CD4-positive, CD25-positive, alpha-beta regulatory T cell (primary cell): ENCODE data around the gene PTBP1. TPM values are rescaled to one million over a fixed set of nuclear protein-coding genes. Genes with fewer than 3 reads are reported as not detected.

Experiments used
- ATAC-seq, 2 donors: fragments of 150-1000 bp; cut with Tn5 transposase; one replicate each; pipeline ENCODE4 v1.10.0; 2021; ENCODE audit warnings: low read depth in 2 of 2, moderate number of reproducible peaks in 2 of 2, moderate library complexity in 1 of 2
- DNase-seq, 3 donors: peaks; one replicate each; pipeline versions ENCODE4 v3.0.0 to v3.0.0-alpha.2; 2012 to 2022; ENCODE audit warnings: mixed read lengths in 1 of 3
- H3K27ac ChIP-seq: one replicate; pipeline ENCODE4 v1.7.0; 2013; ENCODE audit warnings: mild to moderate bottlenecking, low read length; ENCODE audit not compliant: insufficient read depth, poor library complexity, severe bottlenecking
- H3K27me3 ChIP-seq: one replicate; pipeline ENCODE4 v1.7.0; 2013; ENCODE audit warnings: low read length; ENCODE audit not compliant: control insufficient read depth, insufficient read depth
- H3K36me3 ChIP-seq: one replicate; pipeline ENCODE4 v1.7.0; 2013; ENCODE audit warnings: mild to moderate bottlenecking, low read length, moderate library complexity; ENCODE audit not compliant: control insufficient read depth, insufficient read depth
- H3K4me1 ChIP-seq: 2 replicates; pipeline ENCODE4 v1.7.0; 2013; ENCODE audit warnings: mild to moderate bottlenecking, low read length; ENCODE audit not compliant: insufficient read depth, control insufficient read depth, poor library complexity, severe bottlenecking
- H3K4me3 ChIP-seq: one replicate; pipeline ENCODE4 v1.7.0; 2013; ENCODE audit warnings: low read depth, mild to moderate bottlenecking, low read length, moderate library complexity
- H3K9me3 ChIP-seq, 2 experiments: 1 replicate in 1 of 2; 2 replicates in 1 of 2; pipeline ENCODE4 v1.7.0; 2013; ENCODE audit warnings: low read length in 2 of 2, mild to moderate bottlenecking in 1 of 2, moderate library complexity in 1 of 2; ENCODE audit not compliant: control insufficient read depth in 2 of 2
- H3K27ac Mint-ChIP-seq, 3 donors: one replicate each; pipeline ENCODE4 v1.8.0; 2020 to 2022; ENCODE audit warnings: mild to moderate bottlenecking in 3 of 3, mixed read lengths in 3 of 3, moderate library complexity in 2 of 3
- H3K27me3 Mint-ChIP-seq: one replicate; pipeline ENCODE4 v1.8.0; 2022; ENCODE audit warnings: mild to moderate bottlenecking, mixed read lengths
- H3K36me3 Mint-ChIP-seq: one replicate; pipeline ENCODE4 v1.8.0; 2020; ENCODE audit warnings: mixed read lengths
- H3K4me1 Mint-ChIP-seq, 4 donors: one replicate each; pipeline ENCODE4 v1.8.0; 2020 to 2022; ENCODE audit warnings: mixed read lengths in 4 of 4, mild to moderate bottlenecking in 1 of 4
- H3K4me3 Mint-ChIP-seq, 4 donors: one replicate each; pipeline ENCODE4 v1.8.0; 2020 to 2022; ENCODE audit warnings: mild to moderate bottlenecking in 4 of 4, mixed read lengths in 4 of 4, moderate library complexity in 3 of 4
- H3K9me3 Mint-ChIP-seq, 7 donors: one replicate each; pipeline ENCODE4 v1.8.0; 2020 to 2022; ENCODE audit warnings: mixed read lengths in 7 of 7, mild to moderate bottlenecking in 3 of 7, moderate library complexity in 2 of 7
- polyA plus RNA-seq, 4 donors: library from polyadenylated mRNA; unstranded; fragments of 300-500 nt; fragmentation: Illumina TruSeq; gene quantifications; one replicate each; pipeline ENCODE4 v1.2.3, GENCODE V29; 2021
- total RNA-seq: library from RNA; stranded (reverse); gene quantifications from one replicate; pipeline ENCODE4 v1.2.3, GENCODE V29; 2022

The PTBP1 gene
- total and polyA plus RNA-seq, 5 donors from 2014 or later: 108 to 308 (median 132) TPM

DNA sequence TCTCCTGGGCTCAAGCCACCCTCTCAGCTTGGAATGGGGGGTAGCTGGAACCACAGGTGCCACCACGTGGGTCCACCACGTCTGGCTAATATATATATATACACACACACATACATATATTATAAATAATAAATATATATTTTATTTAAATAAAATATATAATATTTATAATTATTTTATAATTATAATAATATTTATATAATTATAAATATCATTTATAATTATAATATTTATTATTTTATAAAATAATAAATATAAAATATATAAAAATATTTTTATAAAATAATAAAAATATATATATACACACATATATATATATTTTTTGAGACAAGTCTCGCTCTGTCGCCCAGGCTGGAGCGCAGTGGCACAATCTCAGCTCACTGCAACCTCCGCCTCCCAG is 57.3 kb downstream of the PTBP1 start:
- Mint-ChIP-seq H3K4me3 (no peak overlapping the region), H3K27ac (no peak overlapping the region), H3K4me1 (peaks cover 0 to 9% (median 1%) of the 10 kb centered on the region in 4 donors), H3K9me3 (peaks cover 0 to 2% (median 0%) of the 10 kb centered on the region in 7 donors), H3K36me3 (no peaks in the 10 kb centered on the region), H3K27me3 (peaks cover 22% of the 10 kb centered on the region)
- ATAC-seq (no peak), DNase-seq (no peak)
- Histone ChIP-seq H3K27ac (no peak overlapping the region), H3K36me3 (no peaks in the 10 kb centered on the region), H3K9me3 (no peaks in the 10 kb centered on the region), H3K4me1 (no peaks in the 10 kb centered on the region), H3K27me3 (peaks cover 4% of the 10 kb centered on the region), H3K4me3 (no peak overlapping the region)

- Histone ChIP-seq H3K9me3 (no peaks in the 10 kb centered on the region), H3K4me3 (no peak overlapping the region), H3K36me3 (no peaks in the 10 kb centered on the region), H3K4me1 (no peaks in the 10 kb centered on the region), H3K27ac (no peak overlapping the region), H3K27me3 (peaks cover 4% of the 10 kb centered on the region)
- Mint-ChIP-seq H3K27me3 (peaks cover 26% of the 10 kb centered on the region), H3K4me3 (no peak overlapping the region), H3K36me3 (no peaks in the 10 kb centered on the region), H3K4me1 (peaks cover 0 to 9% (median 2%) of the 10 kb centered on the region in 4 donors), H3K27ac (no peak overlapping the region), H3K9me3 (peaks cover 0 to 2% (median 0%) of the 10 kb centered on the region in 7 donors)
- ATAC-seq (no peak), DNase-seq (no peak)
Measured at GRCh38 chr19:855142-855541, 57.9 kb downstream of the PTBP1 start.

- peaks cover 4% of the 10 kb centered on the region for H3K27me3 ChIP-seq
- no peak overlapping the region for H3K27ac ChIP-seq
- no peak overlapping the region for H3K4me3 ChIP-seq
- Mint-ChIP-seq H3K9me3 (peaks cover 0 to 2% (median 0%) of the 10 kb centered on the region in 7 donors), H3K4me1 (peaks cover 0 to 9% (median 2%) of the 10 kb centered on the region in 4 donors), H3K4me3 (no peak overlapping the region), H3K36me3 (no peaks in the 10 kb centered on the region), H3K27ac (no peak overlapping the region), H3K27me3 (peaks cover 26% of the 10 kb centered on the region)
- ATAC-seq (no peak), DNase-seq (no peak)
- peaks cover 4% of the 10 kb centered on the region for H3K4me1 ChIP-seq
- no peaks in the 10 kb centered on the region for H3K9me3 ChIP-seq
- no peaks in the 10 kb centered on the region for H3K36me3 ChIP-seq
Measured at GRCh38 chr19:855566-856120, 58.4 kb downstream of the PTBP1 start.

DNA sequence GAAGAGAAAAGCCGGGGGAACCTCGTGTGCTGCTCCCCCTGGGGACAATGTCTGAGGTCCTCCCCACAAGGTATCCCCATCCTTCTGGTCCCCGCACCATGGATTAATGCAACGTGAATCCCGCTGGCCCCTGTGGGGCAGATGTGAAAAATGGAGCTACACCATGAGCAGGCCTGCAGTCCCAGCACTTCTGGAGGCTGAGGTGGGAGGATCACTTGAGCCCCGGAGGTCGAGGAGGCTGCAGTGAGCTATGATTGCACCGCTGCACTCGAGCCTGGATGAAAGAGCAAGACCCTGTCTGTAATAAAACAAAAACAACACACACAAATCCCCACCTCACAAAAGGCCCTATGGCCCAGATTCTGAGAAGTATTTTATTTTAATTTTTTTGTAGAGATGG is 61.0 kb downstream of the PTBP1 start:
- H3K27ac Mint-ChIP-seq: no peak overlapping the region
- peaks cover 0 to 2% (median 0%) of the 10 kb centered on the region in 7 donors for H3K9me3 Mint-ChIP-seq
- DNase-seq (no peak), ATAC-seq (no peak)
- peaks cover 4% of the 10 kb centered on the region for H3K27me3 ChIP-seq
- H3K4me1 Mint-ChIP-seq: peaks cover 0 to 13% (median 6%) of the 10 kb centered on the region in 4 donors
- peaks cover 28% of the 10 kb centered on the region for H3K27me3 Mint-ChIP-seq
- H3K36me3 Mint-ChIP-seq: no peaks in the 10 kb centered on the region
- H3K4me3 Mint-ChIP-seq: peak overlapping the region in 1 of 4 donors; percentile 4
- peaks cover 21% of the 10 kb centered on the region for H3K4me1 ChIP-seq
- no peak overlapping the region for H3K27ac ChIP-seq
- no peak overlapping the region for H3K4me3 ChIP-seq
- H3K9me3 ChIP-seq: no peaks in the 10 kb centered on the region
- no peaks in the 10 kb centered on the region for H3K36me3 ChIP-seq

DNA sequence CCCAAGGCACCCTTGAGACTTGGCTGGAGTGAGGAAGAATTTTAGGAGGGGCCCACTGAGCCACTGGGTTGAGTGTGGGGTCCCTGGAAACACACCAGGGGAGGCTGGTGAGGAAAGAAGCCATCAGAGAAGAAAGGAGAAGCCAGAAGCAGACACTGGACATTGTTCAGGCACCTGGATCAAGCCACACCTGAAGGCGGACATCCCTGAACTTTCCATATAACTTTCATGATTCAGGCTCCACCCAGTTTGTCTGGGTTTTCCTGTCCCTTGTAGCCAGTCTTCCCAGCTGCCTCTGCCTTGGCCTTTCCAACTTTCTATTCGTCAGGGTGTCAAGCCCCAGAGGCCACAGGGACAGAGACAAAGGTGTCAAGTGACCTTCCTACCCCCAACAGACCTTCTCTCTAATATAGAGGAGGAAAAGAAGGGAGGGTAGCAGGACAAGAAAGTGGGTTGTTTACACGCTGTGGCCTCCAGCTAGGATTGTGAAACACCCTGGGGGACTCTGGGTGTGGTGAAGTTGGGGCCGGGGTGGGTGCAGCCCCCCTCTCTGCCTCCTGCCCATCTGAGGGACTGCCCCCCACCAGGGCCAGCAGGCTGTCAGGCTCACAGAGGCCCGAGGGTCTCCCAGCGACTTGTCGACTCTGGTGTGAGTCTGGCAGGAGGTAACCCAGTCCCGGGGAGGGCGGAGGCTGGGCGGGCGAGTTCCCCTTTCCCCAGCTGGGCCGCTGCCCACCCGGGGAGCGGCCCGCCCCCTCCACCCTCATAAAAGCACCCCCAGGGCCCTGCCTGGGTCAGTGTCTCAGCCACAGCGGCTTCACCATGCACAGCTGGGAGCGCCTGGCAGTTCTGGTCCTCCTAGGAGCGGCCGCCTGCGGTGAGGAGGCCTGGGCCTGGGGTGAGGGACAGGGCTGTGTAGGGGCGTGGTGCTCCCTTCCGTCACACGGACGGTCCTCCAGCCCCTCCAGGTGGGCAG is 61.9 kb downstream of the PTBP1 start, which contains the start of gene CFD:
CFD (plus strand) TSS at position 797 of the 976 bp plus-strand sequence; CDS start at position 823, 26 bp downstream.
- H3K27ac Mint-ChIP-seq: no peak within 1 kb of the TSS
- H3K36me3 Mint-ChIP-seq: no peaks in the 10 kb centered on the region
- H3K4me1 ChIP-seq: peaks cover 30% of the 10 kb centered on the region
- no peak within 1 kb of the TSS for H3K4me3 ChIP-seq
- DNase-seq (no peak), ATAC-seq (no peak)
- H3K36me3 ChIP-seq: no peaks in the 10 kb centered on the region
- no peak within 1 kb of the TSS for H3K27ac ChIP-seq
- peaks cover 3 to 20% (median 10%) of the 10 kb centered on the region in 4 donors for H3K4me1 Mint-ChIP-seq
- peaks cover 4% of the 10 kb centered on the region for H3K27me3 ChIP-seq
- H3K27me3 Mint-ChIP-seq: peaks cover 35% of the 10 kb centered on the region
- H3K9me3 ChIP-seq: no peaks in the 10 kb centered on the region
- peak within 1 kb of the TSS in 3 of 4 donors; percentile 4 to 21 (median 7) for H3K4me3 Mint-ChIP-seq
- peaks cover 0 to 2% (median 0%) of the 10 kb centered on the region in 7 donors for H3K9me3 Mint-ChIP-seq

GRCh38 chr19:861141-861755 is 64.0 kb downstream of the PTBP1 start:
- Histone ChIP-seq H3K4me3 (no peak overlapping the region), H3K36me3 (no peaks in the 10 kb centered on the region), H3K9me3 (no peaks in the 10 kb centered on the region), H3K27me3 (peaks cover 4% of the 10 kb centered on the region), H3K4me1 (peaks cover 30% of the 10 kb centered on the region), H3K27ac (no peak overlapping the region)
- ATAC-seq: no peak
- Mint-ChIP-seq H3K27me3 (peaks cover 35% of the 10 kb centered on the region), H3K4me3 (no peak overlapping the region), H3K9me3 (peaks cover 0 to 2% (median 0%) of the 10 kb centered on the region in 7 donors), H3K36me3 (no peaks in the 10 kb centered on the region), H3K4me1 (peaks cover 3 to 26% (median 13%) of the 10 kb centered on the region in 4 donors), H3K27ac (no peak overlapping the region)
- DNase-seq: no peak
